SH-SY5Y (cell line): ENCODE results near the gene BLOC1S5.

ENCODE experiments used
- GATA2 ChIP-seq: IDR thresholded peaks from 2 replicates; pipeline ENCODE4 v1.6.1; 2011; ENCODE audit warnings: mild to moderate bottlenecking, low read depth, low read length
- GATA3 ChIP-seq: IDR thresholded peaks from 2 replicates; pipeline ENCODE4 v1.6.1; 2011; ENCODE audit warnings: low read depth, mild to moderate bottlenecking, low read length, moderate library complexity

GRCh38 chr6:8103726-8104125 lies 39.5 kb upstream of the BLOC1S5 start:
- TF ChIP-seq GATA3 (no peak), GATA2 (no peak)
